Measurements from ENCODE around the gene PPP2R2C. TPM values are rescaled to one million over a fixed set of nuclear protein-coding genes. Genes with fewer than 3 reads are reported as not detected.

The PPP2R2C gene
- total and polyA plus RNA-seq, 7 experiments from 2014 or later, result not detected

DNA sequence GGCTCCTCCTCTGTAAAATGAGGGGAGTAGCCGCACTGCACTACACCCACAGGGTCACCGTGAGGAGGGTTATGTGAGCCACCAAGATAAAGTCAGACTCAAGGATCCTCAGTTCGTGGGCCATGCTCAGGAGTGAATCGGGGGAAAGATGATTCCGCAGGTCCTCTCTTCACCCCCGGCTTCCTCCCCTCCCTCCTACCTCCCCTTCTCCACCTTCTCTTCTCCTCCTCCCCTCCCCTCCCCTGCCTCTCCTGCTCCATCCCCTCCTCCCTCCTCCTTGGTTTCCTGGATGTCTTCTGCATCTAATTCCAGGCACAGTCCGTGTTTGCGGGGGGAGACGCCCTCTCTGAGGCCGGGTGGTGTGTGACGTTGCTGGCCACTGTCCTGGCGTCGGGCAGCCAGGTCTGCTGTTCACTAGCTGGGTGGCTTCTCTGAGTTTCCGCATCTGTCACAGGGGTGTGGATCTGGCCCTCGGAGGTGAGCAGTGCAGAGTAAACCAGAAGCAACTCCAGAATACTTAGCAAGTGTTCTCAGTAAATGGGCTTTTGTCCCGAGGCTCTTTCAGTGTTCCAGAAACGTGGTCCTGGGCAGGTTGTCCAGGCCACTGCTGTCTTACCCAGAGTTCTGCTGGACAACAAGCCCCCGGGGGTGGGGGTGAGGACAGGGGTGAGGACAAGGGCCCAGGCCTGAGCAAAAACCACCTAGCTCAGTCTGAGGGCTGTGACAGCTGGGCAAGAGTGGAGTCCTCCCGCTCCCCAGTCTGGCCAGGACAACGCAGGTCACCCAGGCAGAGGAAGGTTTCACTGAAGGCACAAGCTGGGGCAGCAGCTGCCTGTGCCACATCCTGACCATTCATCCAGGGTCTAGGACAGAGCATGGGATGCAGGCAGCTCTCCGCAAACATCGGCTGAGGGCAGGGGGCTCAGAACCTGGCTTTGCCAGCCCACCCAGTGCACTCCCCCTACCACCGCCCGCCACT, 92.4 kb downstream of the PPP2R2C start:
- CTCF ChIA-PET, result no interaction called here
- Histone ChIP-seq H3K27ac (ENCODE audit: low read depth, low read length) (no peak overlapping the region), H3K36me3 (ENCODE audit: control insufficient read depth in 2 of 3, insufficient read depth in 3 of 3, low read length in 3 of 3) (no peaks in the 10 kb centered on the region), H3K9me3 (ENCODE audit: control insufficient read depth in 2 of 3, low read length in 3 of 3) (no peaks in the 10 kb centered on the region), H3K27me3 (ENCODE audit: control insufficient read depth in 2 of 2, insufficient read depth in 2 of 2, low read length in 2 of 2) (no peaks in the 10 kb centered on the region), H3K4me1 (ENCODE audit: control insufficient read depth in 2 of 2, insufficient read depth in 2 of 2, low read length in 2 of 2) (no peaks in the 10 kb centered on the region), H3K4me3 (ENCODE audit: low read length) (no peak overlapping the region)
- intact Hi-C loops (cut with micrococcal nuclease), result no loop called here
- DNase-seq, result no peak
- peaks cover 0 to 2% (median 0%) of the 10 kb centered on the region in 11 donors for H3K9me3 Mint-ChIP-seq
- POLR2A ChIA-PET, result interaction anchor here (0.9 kb wide), 1 partner anchor 610 kb away, joined by 3 read pairs; no protein-coding TSS in a partner anchor
- peaks cover 4 to 35% (median 19%) of the 10 kb centered on the region in 5 donors for H3K27me3 Mint-ChIP-seq
- no peak for ATAC-seq
- H3K27ac Mint-ChIP-seq, result no peak overlapping the region
- no peaks in the 10 kb centered on the region for H3K36me3 Mint-ChIP-seq
- H3K4me1 Mint-ChIP-seq, result no peaks in the 10 kb centered on the region
- no peak overlapping the region for H3K4me3 Mint-ChIP-seq

DNA sequence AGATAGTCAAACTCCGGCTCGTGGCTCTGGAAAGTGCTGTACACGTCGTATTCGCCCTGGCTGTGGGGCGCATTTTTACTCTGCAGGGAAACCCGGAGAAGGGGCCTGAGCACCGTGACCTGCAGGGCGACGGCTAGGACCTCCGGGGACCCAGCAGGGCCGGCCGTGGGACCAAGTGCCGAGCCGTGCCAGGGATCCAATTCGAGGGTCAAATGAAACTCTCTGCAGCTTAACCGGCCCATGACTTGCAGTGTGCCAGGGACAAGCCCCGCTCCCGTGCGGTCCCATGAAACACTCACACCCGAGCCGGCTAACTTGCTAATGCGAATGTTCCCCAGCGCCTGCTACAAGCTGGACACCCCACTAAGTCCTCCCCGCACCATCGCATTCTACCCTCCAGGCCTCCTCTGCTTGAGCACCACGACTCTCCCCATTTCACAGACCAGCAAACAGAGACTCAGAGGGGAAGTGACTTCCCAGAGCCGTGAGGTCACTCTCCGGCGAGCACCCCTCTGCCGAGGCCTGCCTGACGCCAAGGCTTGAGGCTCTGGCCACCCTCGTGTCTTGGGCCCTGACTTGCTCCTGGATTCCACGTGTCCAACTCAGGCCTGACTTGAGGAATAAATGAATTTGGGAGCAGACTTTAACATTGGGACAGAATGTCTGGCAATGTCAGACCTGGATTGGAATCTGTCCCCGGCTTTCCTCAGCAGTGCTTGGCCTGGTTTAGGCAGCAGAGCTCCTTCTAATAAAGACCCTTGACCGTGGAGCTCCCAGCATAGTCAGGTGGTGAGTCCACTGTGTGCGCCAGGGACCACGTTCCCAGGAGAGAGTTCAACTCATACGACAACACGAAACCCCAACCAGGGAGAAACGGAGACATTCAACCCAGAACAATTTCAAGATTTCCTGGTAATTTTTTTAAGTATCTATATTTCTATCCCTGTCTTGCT, 93.6 kb downstream of the PPP2R2C start:
- ATAC-seq, result no peak
- no peak overlapping the region for H3K27ac Mint-ChIP-seq

GRCh38 chr4:6377626-6378492, 94.6 kb downstream of the PPP2R2C start:
- no peak overlapping the region for H3K27ac Mint-ChIP-seq
- no peak for ATAC-seq
- no peaks in the 10 kb centered on the region for H3K4me1 ChIP-seq (ENCODE audit: control insufficient read depth in 2 of 2, insufficient read depth in 2 of 2, low read length in 2 of 2)
- no peak for DNase-seq
- no peaks in the 10 kb centered on the region for H3K27me3 ChIP-seq (ENCODE audit: control insufficient read depth in 2 of 2, insufficient read depth in 2 of 2, low read length in 2 of 2)
- peaks cover 4 to 28% (median 10%) of the 10 kb centered on the region in 5 donors for H3K27me3 Mint-ChIP-seq
- no peaks in the 10 kb centered on the region for H3K4me1 Mint-ChIP-seq
- H3K4me3 ChIP-seq (ENCODE audit: low read length), result no peak overlapping the region
- no peaks in the 10 kb centered on the region for H3K9me3 ChIP-seq (ENCODE audit: control insufficient read depth in 2 of 3, low read length in 3 of 3)
- ChIA-PET CTCF (no interaction called here), POLR2A (no interaction called here)
- no peaks in the 10 kb centered on the region for H3K36me3 Mint-ChIP-seq
- H3K27ac ChIP-seq (ENCODE audit: low read depth, low read length), result no peak overlapping the region
- no peaks in the 10 kb centered on the region for H3K9me3 Mint-ChIP-seq
- no peak overlapping the region for H3K4me3 Mint-ChIP-seq
- H3K36me3 ChIP-seq (ENCODE audit: control insufficient read depth in 2 of 3, insufficient read depth in 3 of 3, low read length in 3 of 3), result no peaks in the 10 kb centered on the region
- intact Hi-C loops (cut with micrococcal nuclease), result no loop called here

More for the DNA sequence above, 93.6 kb downstream of the PPP2R2C start:
- H3K27me3 ChIP-seq (ENCODE audit: control insufficient read depth in 2 of 2, insufficient read depth in 2 of 2, low read length in 2 of 2), result no peaks in the 10 kb centered on the region
- H3K4me3 ChIP-seq (ENCODE audit: low read length), result no peak overlapping the region
- no peak overlapping the region for H3K27ac ChIP-seq (ENCODE audit: low read depth, low read length)
- Mint-ChIP-seq H3K4me1 (no peaks in the 10 kb centered on the region), H3K9me3 (no peaks in the 10 kb centered on the region), H3K27me3 (peaks cover 4 to 33% (median 15%) of the 10 kb centered on the region in 5 donors), H3K36me3 (no peaks in the 10 kb centered on the region), H3K4me3 (no peak overlapping the region)
- ChIA-PET CTCF (no interaction called here), POLR2A (no interaction called here)
- intact Hi-C loops (cut with micrococcal nuclease), result no loop called here
- no peaks in the 10 kb centered on the region for H3K9me3 ChIP-seq (ENCODE audit: control insufficient read depth in 2 of 3, low read length in 3 of 3)
- H3K4me1 ChIP-seq (ENCODE audit: control insufficient read depth in 2 of 2, insufficient read depth in 2 of 2, low read length in 2 of 2), result no peaks in the 10 kb centered on the region
- DNase-seq, result no peak
- H3K36me3 ChIP-seq (ENCODE audit: control insufficient read depth in 2 of 3, insufficient read depth in 3 of 3, low read length in 3 of 3), result no peaks in the 10 kb centered on the region

DNA sequence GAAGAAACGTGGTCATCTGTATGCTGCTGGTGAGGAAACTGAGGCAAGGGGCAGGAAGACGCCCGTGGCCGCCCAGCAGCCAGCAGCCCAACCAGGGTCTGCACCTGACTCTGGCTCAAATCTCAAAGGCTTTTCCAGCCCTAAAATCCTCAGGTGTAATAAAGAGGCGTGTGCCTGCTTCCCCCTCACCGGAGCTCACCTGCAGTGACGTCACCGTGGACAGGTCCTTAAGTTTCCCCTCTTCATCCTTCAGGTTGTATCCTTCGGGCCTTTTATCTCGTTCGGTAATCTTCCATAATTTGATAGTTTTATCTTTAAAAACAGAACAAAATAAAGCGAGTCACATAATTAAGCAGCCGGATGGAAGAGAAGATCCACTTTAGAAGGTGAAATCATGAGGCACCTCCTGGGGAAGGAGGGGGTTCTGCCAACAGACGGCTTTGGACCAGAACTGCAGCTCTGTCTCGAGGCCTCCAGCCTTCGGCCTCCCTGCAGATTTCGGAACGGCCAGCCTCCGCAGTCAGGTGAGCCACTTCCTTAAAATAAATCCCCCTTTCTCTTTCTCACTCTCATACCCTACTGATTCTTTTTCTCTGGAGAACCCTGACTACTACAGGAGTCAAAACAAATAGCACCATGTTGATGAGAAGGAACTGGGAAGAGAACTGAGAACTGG, 96.7 kb downstream of the PPP2R2C start:
- Mint-ChIP-seq H3K4me3 (no peak overlapping the region), H3K27ac (no peak overlapping the region), H3K36me3 (no peaks in the 10 kb centered on the region), H3K27me3 (peaks cover 3 to 15% (median 10%) of the 10 kb centered on the region in 5 donors), H3K9me3 (no peaks in the 10 kb centered on the region), H3K4me1 (no peaks in the 10 kb centered on the region)
- DNase-seq (no peak), ATAC-seq (no peak)
- ChIA-PET CTCF (no interaction called here), POLR2A (no interaction called here)
- no peaks in the 10 kb centered on the region for H3K27me3 ChIP-seq (ENCODE audit: control insufficient read depth in 2 of 2, insufficient read depth in 2 of 2, low read length in 2 of 2)
- H3K27ac ChIP-seq (ENCODE audit: low read depth, low read length), result no peak overlapping the region
- H3K4me1 ChIP-seq (ENCODE audit: control insufficient read depth in 2 of 2, insufficient read depth in 2 of 2, low read length in 2 of 2), result no peaks in the 10 kb centered on the region
- H3K9me3 ChIP-seq (ENCODE audit: control insufficient read depth in 2 of 3, low read length in 3 of 3), result no peaks in the 10 kb centered on the region
- no peak overlapping the region for H3K4me3 ChIP-seq (ENCODE audit: low read length)
- no peaks in the 10 kb centered on the region for H3K36me3 ChIP-seq (ENCODE audit: control insufficient read depth in 2 of 3, insufficient read depth in 3 of 3, low read length in 3 of 3)
- intact Hi-C loops (cut with micrococcal nuclease), result no loop called here

DNA sequence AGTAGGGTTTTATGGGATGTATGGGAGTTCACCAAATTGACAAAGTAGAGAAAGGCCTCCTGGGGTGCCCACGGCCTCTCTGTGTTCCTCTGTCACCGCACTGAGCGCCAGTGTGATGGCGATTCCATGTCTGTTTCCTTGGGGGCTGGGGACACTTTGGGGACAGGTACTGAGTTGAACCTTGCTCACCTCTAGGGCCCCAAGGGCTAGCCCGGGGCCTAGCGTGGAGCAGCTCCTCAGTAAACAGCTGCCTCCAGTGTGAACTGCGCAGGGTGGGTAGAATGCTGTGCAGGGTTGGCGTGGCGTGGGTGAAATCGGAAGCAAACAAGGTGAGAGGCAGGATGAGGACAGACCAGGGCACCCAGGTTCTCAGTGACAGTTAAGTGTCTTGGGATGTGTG, 97.8 kb downstream of the PPP2R2C start:
- no peak for DNase-seq
- ChIA-PET CTCF (no interaction called here), POLR2A (no interaction called here)
- Histone ChIP-seq H3K9me3 (ENCODE audit: control insufficient read depth in 2 of 3, low read length in 3 of 3) (no peaks in the 10 kb centered on the region), H3K36me3 (ENCODE audit: control insufficient read depth in 2 of 3, insufficient read depth in 3 of 3, low read length in 3 of 3) (no peaks in the 10 kb centered on the region), H3K27ac (ENCODE audit: low read depth, low read length) (no peak overlapping the region), H3K27me3 (ENCODE audit: control insufficient read depth in 2 of 2, insufficient read depth in 2 of 2, low read length in 2 of 2) (no peaks in the 10 kb centered on the region), H3K4me3 (ENCODE audit: low read length) (no peak overlapping the region), H3K4me1 (ENCODE audit: control insufficient read depth in 2 of 2, insufficient read depth in 2 of 2, low read length in 2 of 2) (no peaks in the 10 kb centered on the region)
- H3K36me3 Mint-ChIP-seq, result no peaks in the 10 kb centered on the region
- peaks cover 2 to 18% (median 7%) of the 10 kb centered on the region in 5 donors for H3K27me3 Mint-ChIP-seq
- no peaks in the 10 kb centered on the region for H3K4me1 Mint-ChIP-seq
- no peak overlapping the region for H3K4me3 Mint-ChIP-seq
- ATAC-seq, result no peak
- H3K9me3 Mint-ChIP-seq, result no peaks in the 10 kb centered on the region
- no peak overlapping the region for H3K27ac Mint-ChIP-seq
- intact Hi-C loops (cut with micrococcal nuclease), result no loop called here
